GM12865 (cell line): ENCODE data around the gene C11orf21.

Experiments
- DNase-seq: peaks from one replicate; pipeline ENCODE4 v3.0.0; 2010; ENCODE audit warnings: low read depth
- H3K4me3 ChIP-seq: 2 replicates; pipeline ENCODE4 v1.5.1; 2011; ENCODE audit warnings: mild to moderate bottlenecking, low read depth, low read length, control low read depth
- TF ChIP-seq, protein P1 (sequence below): IDR thresholded peaks from 2 replicates; pipeline ENCODE4 v1.5.1; 2011; ENCODE audit warnings: low read length, control low read depth, low read depth, inconsistent platforms; ENCODE audit not compliant: insufficient read depth; ENCODE audit errors: missing control alignments

The C11orf21 gene

DNA sequence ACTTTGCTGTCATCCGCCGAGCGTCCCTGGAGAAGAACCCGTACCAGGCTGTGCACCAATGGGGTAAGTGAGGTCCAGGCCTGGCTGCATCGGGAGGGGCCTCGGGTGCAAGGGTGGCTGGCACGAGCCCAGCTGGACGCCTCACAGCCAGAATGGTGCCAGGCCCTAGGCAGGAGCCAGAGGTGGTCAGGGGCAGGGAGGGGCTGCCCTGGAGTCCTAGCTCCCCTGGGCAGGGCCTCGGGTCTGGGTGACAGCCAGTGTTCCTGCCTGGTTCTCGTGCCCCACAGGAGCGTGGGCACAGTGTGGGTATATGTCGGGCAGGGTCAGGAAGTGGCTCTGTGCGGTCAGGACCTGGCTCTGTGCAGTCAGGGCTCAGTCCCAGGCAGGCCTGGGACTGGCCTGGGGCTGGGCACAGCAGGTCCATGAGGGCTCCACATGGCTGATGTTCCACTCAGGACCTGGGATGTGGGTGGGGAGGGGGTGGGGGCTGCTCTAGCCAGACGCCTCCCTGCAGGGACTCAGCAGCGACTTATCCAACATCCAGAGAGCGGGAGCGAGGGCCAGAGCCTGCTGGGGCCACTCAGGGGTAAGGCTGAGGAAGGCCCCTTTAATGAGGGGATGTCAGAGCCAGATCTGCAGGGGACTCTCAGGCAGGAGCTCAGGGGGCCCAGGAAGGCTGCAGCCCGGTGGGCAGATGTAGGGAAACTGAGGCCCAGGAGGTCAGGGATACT lies 1.3 kb upstream of the C11orf21 start:
- DNase-seq: no peak

DNA sequence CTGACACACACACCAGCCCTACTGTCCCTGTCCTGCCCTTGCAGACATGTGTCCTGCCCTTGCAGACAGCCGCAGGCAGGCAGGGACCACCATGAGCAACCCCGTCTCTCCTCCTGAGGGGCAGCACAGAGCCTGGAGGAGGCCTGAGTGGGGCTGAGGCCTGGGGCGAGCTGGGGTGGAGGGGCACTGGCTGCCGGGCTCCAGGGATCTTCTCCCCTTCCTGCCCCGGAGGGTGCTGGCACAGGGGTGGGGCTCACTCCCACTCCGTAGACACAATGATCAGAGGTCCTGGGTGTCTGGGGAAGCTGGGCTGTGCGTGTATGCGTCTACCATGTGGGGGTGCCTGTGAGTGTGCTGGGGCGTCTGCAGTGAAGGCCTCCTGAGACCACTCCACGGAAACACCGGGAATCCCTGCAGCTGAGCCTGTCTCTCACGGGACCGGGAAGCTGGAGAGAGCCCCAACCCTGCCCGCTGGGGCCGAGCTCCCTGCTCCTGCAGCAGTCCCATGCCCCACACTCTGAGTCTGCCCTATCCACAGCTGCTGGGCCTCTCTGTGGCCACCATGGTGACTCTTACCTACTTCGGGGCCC lies 683 bp upstream of the C11orf21 start:
- DNase-seq: no peak
- no peak overlapping the region for H3K4me3 ChIP-seq
- TF ChIP-seq, protein P1, sequence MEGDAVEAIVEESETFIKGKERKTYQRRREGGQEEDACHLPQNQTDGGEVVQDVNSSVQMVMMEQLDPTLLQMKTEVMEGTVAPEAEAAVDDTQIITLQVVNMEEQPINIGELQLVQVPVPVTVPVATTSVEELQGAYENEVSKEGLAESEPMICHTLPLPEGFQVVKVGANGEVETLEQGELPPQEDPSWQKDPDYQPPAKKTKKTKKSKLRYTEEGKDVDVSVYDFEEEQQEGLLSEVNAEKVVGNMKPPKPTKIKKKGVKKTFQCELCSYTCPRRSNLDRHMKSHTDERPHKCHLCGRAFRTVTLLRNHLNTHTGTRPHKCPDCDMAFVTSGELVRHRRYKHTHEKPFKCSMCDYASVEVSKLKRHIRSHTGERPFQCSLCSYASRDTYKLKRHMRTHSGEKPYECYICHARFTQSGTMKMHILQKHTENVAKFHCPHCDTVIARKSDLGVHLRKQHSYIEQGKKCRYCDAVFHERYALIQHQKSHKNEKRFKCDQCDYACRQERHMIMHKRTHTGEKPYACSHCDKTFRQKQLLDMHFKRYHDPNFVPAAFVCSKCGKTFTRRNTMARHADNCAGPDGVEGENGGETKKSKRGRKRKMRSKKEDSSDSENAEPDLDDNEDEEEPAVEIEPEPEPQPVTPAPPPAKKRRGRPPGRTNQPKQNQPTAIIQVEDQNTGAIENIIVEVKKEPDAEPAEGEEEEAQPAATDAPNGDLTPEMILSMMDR: no peak

More for the DNA sequence above, 1.3 kb upstream of the C11orf21 start:
- TF ChIP-seq, protein P1: no peak
- no peak overlapping the region for H3K4me3 ChIP-seq

DNA sequence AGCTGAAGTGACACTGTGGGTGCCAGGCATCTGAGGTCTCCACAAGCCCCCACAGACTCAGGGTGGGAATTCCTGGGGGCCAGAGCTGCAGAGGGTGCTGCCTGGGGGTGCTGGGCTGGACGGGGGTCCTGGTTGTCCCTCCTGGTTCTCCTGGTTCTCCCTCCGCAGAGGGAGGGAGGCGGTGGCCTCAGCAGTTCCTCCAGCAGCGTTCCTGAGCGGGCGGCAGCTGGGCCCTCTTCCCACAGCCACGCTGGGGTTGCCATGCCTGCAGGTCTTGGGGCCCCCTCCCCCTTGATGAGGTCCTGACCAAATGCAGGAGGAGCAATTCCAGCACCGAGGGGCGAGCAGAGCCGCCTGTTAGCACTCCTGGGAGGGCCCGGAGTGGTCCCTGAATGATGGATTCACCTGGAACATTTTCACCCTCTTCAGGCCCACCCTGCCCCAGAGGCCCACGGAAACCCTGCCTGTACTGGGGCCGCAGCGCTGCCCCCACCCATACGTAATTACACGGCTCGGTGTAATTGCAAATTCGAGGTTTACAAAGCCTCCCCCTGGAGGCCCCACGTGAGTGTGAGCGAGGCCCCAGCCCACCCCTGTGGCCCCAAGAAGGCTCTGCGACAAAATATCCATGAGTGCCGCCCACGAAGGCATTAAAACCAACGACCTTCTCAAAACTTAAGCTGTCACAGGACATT lies 635 bp downstream of the C11orf21 start:
- TF ChIP-seq, protein P1: no peak
- DNase-seq: no peak
- H3K4me3 ChIP-seq: no peak overlapping the region

DNA sequence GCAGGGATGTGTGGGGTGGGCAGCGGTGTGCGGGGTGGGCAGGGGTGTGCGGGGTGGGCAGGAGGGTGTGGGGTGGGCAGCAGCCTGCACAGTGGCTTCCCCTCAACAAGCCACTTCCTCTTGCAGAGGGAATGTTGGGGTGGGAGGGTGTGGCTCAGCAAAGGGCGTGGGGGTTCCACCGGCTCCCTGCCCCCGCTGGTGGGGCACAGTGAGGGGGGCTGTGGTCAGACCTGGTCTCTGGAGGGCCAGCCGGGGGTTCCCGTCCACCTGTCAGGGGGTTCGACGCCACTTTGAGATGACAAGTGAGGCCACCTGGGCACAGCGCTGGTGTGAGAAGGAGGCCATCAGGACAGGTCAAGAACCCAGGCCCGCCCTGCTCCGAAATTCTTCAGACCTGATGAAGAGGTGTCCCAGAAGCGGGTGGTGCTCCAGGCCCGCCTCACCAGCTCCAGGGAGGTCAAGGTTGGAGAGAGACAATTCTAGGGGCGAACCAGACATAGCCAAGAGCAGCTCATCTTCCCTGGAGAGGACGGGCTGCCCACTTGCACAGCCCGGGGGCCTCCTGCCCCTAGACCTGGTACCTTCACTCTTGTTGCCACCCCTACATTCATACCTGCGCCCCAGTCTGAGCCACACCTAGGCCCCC lies 1.3 kb downstream of the C11orf21 start:
- DNase-seq: no peak

DNA sequence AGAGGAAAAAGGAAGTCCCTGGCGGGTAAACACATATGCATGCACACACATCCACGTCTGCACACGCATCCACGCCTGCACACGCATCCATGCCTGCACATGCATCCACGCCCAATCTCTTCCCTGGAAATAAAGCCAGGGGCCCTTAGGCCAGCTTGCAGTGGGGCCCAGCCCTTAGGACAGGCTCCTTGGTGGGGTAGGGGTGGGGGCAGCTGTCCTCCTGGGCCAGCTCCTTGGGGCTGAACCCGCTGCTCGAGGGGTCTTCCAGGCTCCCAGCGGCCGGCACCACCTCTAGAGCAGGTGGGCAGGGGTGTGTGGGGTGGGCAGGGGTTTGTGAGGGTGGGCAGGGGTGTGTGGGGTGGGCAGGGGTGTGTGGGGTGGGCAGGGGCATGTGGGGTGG lies 1.9 kb downstream of the C11orf21 start:
- no peak overlapping the region for H3K4me3 ChIP-seq
- TF ChIP-seq, protein P1: no peak
- DNase-seq: no peak

More for the DNA sequence above, 1.3 kb downstream of the C11orf21 start:
- TF ChIP-seq, protein P1: no peak
- H3K4me3 ChIP-seq: no peak overlapping the region

DNA sequence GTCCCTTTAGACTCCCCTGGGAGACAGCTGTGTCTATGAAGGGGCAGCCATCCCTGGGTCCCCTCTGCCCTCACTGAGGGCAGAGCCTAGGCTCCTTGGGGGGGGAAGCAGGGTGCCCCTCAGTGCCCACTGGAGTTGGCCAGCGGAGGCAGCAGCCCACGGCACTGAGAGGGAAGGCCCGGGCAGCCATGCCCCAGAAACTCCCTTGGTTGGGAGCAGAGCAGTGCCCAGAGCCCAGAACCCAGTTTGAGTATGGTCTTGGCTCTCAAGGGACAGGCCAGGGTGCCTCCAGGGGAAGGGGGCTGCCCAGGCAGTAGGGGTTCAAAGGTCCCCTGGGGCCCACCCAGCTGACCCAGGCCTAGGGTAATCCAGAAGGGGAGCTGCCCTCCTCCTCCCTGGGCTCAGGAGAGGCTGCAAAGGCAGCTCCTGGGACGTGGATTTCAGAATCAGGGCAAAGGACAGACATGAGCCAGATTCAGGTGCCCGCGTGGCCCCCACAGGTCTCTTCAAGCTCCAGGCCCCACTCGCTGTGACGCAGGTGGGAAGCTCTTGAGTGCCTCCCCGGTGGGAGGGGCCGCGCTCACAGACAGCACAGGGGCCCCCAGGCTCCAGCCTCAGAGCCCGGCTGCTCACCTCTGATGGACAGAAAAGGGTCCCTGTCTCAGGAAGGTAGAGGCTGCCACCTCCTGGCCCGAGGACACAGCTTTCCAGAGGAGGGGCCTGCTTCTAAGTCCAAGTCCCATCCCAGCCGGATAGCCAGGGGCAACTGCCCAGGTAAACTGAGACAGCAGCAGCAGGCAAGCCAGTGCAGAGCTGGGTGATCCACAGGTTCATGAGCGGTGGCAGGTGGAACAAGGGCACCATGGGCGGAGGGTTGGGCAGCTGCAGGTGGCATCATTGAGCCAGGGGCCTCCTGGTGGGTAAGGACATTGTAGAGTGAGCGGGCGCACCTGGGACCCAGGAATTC lies 2.6 kb downstream of the C11orf21 start:
- H3K4me3 ChIP-seq: no peak overlapping the region
- TF ChIP-seq, protein P1: peak; percentile 9
- peak; percentile 20 for DNase-seq
